GM12892 (cell line): ENCODE results near the gene IL17RC.
"Not testable (repeated sequence)": the region's sequence is repeated elsewhere in the genome, so short reads cannot be mapped to it uniquely, and the experiment has no call there.

Source experiments
- DNase-seq: peaks from one replicate; pipeline ENCODE4 v3.0.0; 2011; ENCODE audit not compliant: insufficient read length
- FAIRE-seq: peaks from 2 replicates; lab custom pipeline; 2011; peaks lifted over from hg19 to GRCh38; lab: Jason Lieb, UNC
- POLR2A ChIP-seq: IDR thresholded peaks from 2 replicates; pipeline ENCODE4 v1.6.1; 2011; ENCODE audit warnings: low read depth, low read length, control low read depth
- POLR2AphosphoS5 ChIP-seq: IDR thresholded peaks from 2 replicates; pipeline ENCODE4 v1.6.1; 2011; ENCODE audit warnings: low read depth, low read length, control low read depth
- TAF1 ChIP-seq: IDR thresholded peaks from 2 replicates; pipeline ENCODE4 v1.6.1; 2011; ENCODE audit warnings: low read depth, mild to moderate bottlenecking, control low read depth, low read length, borderline replicate concordance

The IL17RC gene

GRCh38 chr3:9883706-9884554 is 33.0 kb upstream of the IL17RC start:
- FAIRE-seq (no peak), DNase-seq (no peak)
- TF ChIP-seq TAF1 (no peak), POLR2AphosphoS5 (no peak), POLR2A (no peak)

DNA sequence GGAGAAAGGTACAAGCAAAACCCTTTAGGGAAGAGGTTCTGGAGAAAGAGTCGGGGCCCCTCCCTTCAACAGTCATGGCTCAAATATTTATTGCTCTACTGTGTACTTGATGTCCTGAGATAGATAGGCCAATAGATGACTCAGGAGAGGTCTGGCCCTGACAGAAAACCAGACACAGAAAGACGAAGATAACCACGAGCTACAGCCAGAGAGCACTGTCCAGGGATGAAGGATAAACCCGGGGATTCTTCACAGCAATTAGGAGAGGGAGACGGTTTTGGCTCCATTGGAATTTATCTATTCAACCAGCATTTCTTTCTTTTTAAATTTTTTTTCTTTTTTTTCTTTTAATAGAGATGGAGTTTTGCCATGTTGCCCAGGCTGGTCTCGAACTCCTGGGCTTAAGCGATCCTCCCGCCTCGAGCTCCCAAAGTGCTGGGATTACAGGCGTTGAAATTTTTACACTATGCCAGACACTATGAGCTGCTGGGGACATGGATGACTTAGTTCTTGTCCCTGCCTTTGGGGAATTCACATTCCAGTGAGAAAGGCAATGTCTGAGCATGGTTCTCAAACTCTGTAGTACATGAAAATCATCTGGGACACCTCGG is 32.2 kb upstream of the IL17RC start:
- TF ChIP-seq TAF1: no peak
- TF ChIP-seq POLR2A: no peak
- no peak for TF ChIP-seq POLR2AphosphoS5
- FAIRE-seq (no peak), DNase-seq (no peak)

DNA sequence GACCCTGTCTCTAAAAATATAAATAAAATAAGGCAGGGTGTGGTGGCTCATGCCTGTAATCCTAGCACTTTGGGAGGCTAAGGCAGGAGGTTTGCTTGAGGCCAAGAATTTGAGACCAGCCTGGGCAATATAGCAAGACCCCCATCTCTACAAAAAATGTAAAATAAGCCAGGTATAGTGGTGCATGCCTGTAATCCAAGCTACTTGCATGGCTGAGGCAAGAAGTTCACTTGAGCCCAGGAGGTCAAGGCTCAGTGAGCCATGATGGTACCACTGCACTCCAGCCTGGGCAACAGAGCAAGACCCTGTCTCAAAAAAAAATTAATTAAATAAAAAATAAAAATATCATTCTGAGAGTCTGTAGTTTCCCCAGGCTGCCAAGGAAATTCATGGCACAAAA is 30.6 kb upstream of the IL17RC start:
- FAIRE-seq (no peak), DNase-seq (no peak)

DNA sequence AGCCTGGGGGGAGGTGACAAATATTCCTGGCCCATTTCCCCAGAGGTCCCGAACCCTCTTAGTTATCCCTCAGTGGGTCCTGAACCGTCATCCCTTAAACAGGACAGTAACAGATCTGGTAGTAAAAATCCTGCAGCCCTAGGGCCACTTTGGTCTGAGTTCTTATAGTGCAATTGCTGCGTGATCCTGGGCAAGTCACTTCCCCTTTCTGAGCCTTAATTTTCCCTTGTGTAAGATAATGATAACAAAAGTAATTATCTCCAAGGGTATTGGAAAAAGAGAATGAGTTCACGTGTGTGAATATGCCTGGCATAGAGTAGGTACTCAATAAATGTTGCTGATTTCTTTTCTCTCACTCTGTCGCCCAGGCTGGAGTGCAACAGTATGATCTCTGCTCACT is 29.4 kb upstream of the IL17RC start:
- FAIRE-seq (no peak), DNase-seq (no peak)
- TF ChIP-seq POLR2A (no peak), TAF1 (no peak), POLR2AphosphoS5 (no peak)

More for the DNA sequence above, 30.6 kb upstream of the IL17RC start:
- TF ChIP-seq TAF1: no peak
- no peak for TF ChIP-seq POLR2AphosphoS5
- no peak for TF ChIP-seq POLR2A

- no peak for TF ChIP-seq POLR2AphosphoS5
- TF ChIP-seq POLR2A: no peak
- DNase-seq (no peak), FAIRE-seq (no peak)
Observed at GRCh38 chr3:9888540-9888939, 28.4 kb upstream of the IL17RC start.

GRCh38 chr3:9889405-9889804 is 27.5 kb upstream of the IL17RC start:
- DNase-seq: no peak
- no peak for FAIRE-seq
- TF ChIP-seq POLR2A: no peak
- TF ChIP-seq TAF1: no peak
- no peak for TF ChIP-seq POLR2AphosphoS5

DNA sequence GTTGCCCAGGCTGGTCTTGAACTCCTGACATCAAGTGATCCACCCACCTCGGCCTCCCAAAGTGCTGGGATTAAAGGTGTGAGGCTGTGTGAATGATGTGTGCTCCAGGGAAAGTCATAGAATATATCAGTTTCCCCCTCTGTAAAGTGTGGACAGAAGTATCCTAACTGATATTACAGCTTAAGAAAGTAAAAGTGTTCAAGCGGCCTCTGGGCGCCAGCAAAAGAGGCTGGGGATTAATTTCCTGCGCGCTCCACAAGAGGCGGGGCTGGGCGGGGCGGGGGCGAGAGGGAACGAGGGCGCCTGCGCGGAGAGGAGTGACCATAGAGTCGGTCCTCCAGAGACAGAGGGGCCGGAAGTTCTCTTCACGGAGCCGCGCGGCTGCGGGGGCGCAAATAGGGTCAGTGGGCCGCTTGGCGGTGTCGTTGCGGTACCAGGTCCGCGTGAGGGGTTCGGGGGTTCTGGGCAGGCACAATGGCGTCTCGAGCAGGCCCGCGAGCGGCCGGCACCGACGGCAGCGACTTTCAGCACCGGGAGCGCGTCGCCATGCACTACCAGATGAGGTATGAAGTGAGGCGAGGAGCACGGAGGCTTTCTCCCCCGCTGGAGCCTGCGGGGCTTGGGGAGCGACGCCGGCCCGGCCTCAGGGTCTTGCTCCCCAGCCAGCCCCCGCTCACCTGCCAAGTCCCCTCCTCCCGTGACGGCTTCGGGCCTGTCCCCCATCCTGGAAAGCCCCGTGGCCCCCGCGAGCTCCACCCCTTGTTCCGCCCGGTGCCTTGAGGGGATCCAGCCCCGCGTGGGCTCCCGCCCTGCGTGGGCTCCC is 26.4 kb upstream of the IL17RC start, which contains the start of gene JAGN1:
JAGN1 (plus strand) TSS at position 362 of the 823 bp plus-strand sequence; CDS start at position 475, 113 bp downstream.
- peak; percentile 83 for FAIRE-seq
- peak; percentile 78 for DNase-seq
- peak; percentile 91 for TF ChIP-seq TAF1
- peak; percentile 90 for TF ChIP-seq POLR2AphosphoS5
- peak; percentile 88 for TF ChIP-seq POLR2A

GRCh38 chr3:9891072-9891622 is 25.8 kb upstream of the IL17RC start:
- TF ChIP-seq POLR2A (no peak), POLR2AphosphoS5 (no peak), TAF1 (no peak)

GRCh38 chr3:9893739-9894138 is 23.2 kb upstream of the IL17RC start:
- DNase-seq (no peak), FAIRE-seq (no peak)
- TF ChIP-seq POLR2A (no peak), TAF1 (no peak), POLR2AphosphoS5 (no peak)

More at GRCh38 chr3:9891072-9891622, 25.8 kb upstream of the IL17RC start:
- no peak for DNase-seq
- no peak for FAIRE-seq

DNA sequence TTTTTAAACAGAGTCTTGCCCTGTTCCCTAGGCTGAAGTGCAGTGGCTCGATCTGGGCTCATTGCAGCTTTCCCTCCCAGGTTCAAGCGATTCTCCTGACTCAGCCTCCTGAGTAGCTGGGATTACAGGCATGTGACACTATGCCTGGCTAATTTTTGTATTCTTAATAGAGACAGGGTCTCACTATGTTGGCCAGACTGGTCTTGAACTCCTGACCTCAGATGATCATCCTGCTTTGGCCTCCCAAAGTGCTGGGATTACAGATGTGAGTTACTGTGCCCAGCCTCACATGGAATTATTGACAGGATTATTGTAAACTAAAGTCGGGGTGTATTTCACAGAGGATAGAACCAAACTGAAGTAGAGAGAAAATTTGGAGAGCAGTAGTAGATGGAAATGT is 21.2 kb upstream of the IL17RC start:
- not testable (repeated sequence) for FAIRE-seq, DNase-seq

- not testable (repeated sequence) for FAIRE-seq, DNase-seq
Observed at GRCh38 chr3:9896755-9897407, 20.0 kb upstream of the IL17RC start.
